DOHH2 (cell line): Measurements from ENCODE around the gene SFTA2.

Experiments
- EZH2phosphoT487 ChIP-seq: fragments of 200-600 bp; sonication (generic); IDR thresholded peaks from 2 replicates; pipeline ENCODE4 v1.6.1; 2017; ENCODE audit warnings: borderline replicate concordance, mild to moderate bottlenecking, antibody characterized with exemption, low read length, moderate library complexity, mixed read lengths
- TF ChIP-seq, protein P1 (sequence below): fragments of 200-600 bp; sonication (generic); IDR thresholded peaks from one replicate; pipeline ENCODE4 v1.5.1; 2014; ENCODE audit warnings: antibody characterized with exemption, mild to moderate bottlenecking, low read depth, low read length; ENCODE audit not compliant: poor library complexity, severe bottlenecking

DNA sequence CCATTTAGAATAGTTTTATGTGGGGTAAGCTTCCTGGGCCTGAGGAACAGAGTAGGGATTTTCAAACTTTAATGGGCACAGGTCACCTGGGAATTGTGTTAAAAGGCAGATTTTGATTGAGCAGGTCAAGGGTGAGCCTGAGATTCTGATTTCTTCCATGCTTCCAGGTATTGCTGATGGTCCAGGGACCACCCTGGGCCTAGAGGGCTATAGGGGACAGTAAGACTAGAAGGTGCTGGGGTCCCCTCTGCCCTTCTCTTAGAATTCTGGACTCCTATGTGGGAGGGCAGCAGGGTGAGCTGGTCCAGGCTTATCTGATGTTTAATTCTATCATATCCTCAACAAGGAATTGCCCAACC, 45.1 kb downstream of the SFTA2 start:
- TF ChIP-seq, protein P1, sequence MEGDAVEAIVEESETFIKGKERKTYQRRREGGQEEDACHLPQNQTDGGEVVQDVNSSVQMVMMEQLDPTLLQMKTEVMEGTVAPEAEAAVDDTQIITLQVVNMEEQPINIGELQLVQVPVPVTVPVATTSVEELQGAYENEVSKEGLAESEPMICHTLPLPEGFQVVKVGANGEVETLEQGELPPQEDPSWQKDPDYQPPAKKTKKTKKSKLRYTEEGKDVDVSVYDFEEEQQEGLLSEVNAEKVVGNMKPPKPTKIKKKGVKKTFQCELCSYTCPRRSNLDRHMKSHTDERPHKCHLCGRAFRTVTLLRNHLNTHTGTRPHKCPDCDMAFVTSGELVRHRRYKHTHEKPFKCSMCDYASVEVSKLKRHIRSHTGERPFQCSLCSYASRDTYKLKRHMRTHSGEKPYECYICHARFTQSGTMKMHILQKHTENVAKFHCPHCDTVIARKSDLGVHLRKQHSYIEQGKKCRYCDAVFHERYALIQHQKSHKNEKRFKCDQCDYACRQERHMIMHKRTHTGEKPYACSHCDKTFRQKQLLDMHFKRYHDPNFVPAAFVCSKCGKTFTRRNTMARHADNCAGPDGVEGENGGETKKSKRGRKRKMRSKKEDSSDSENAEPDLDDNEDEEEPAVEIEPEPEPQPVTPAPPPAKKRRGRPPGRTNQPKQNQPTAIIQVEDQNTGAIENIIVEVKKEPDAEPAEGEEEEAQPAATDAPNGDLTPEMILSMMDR = no peak
- no peak for TF ChIP-seq EZH2phosphoT487
